HepG2 (cell line): Measurements from ENCODE around the gene ZBTB21. TPM values are rescaled to one million over a fixed set of nuclear protein-coding genes. Genes with fewer than 3 reads are reported as not detected.
A peak's percentile ranks its signal among the peaks of the same experiment; 100 is the strongest.

ENCODE experiments used
- CERS6 ChIP-seq: sonication (generic); formaldehyde crosslinking; IDR thresholded peaks from 2 replicates; pipeline ENCODE4 v1.5.0; 2020; ENCODE audit warnings: missing genetic modification reagents
- E2F1 ChIP-seq: sonication (generic); formaldehyde crosslinking; IDR thresholded peaks from 2 replicates; pipeline ENCODE4 v1.5.0; 2020; ENCODE audit warnings: missing genetic modification reagents
- EP300 ChIP-seq, 3 experiments: sonication (generic) in 1 of 3; formaldehyde crosslinking in 1 of 3; IDR thresholded peaks; 2 replicates each; pipeline versions ENCODE4 v1.5.1 to v1.6.1; 2011 to 2020; ENCODE audit warnings: low read depth in 2 of 3, low read length in 2 of 3, borderline replicate concordance in 1 of 3, improper control_type of control experiment in 1 of 3, mild to moderate bottlenecking in 1 of 3, missing genetic modification reagents in 1 of 3, moderate library complexity in 1 of 3
- MEIS2 ChIP-seq: sonication (generic); formaldehyde crosslinking; IDR thresholded peaks from 2 replicates; pipeline ENCODE4 v1.9.0; 2021; ENCODE audit warnings: mild to moderate bottlenecking, missing genetic modification reagents
- NBN ChIP-seq: fragments of 450-650 bp; conservative IDR thresholded peaks from 2 replicates; pipeline ENCODE4 v1.6.1; 2017
- NFYB ChIP-seq: sonication (generic); formaldehyde crosslinking; IDR thresholded peaks from 2 replicates; pipeline ENCODE4 v1.4.0; 2020; ENCODE audit warnings: missing genetic modification reagents
- PAWR ChIP-seq: sonication (generic); formaldehyde crosslinking; IDR thresholded peaks from 2 replicates; pipeline ENCODE4 v1.4.0; 2020; ENCODE audit warnings: missing genetic modification reagents, mild to moderate bottlenecking, borderline replicate concordance
- PRPF4 ChIP-seq: fragments of 200-400 bp; formaldehyde crosslinking; IDR thresholded peaks from 2 replicates; pipeline ENCODE4 v1.6.1; 2016; ENCODE audit warnings: low read length, low read depth; ENCODE audit not compliant: poor library complexity, severe bottlenecking
- RNF219 ChIP-seq: sonication (generic); formaldehyde crosslinking; IDR thresholded peaks from 2 replicates; pipeline ENCODE4 v1.5.0; 2020; ENCODE audit warnings: mild to moderate bottlenecking, missing genetic modification reagents
- SAFB2 ChIP-seq: sonication (generic); formaldehyde crosslinking; IDR thresholded peaks from 2 replicates; pipeline ENCODE4 v1.5.1; 2020; ENCODE audit warnings: missing genetic modification reagents, low read depth, mild to moderate bottlenecking, borderline replicate concordance
- SSRP1 ChIP-seq: IDR thresholded peaks from 2 replicates; pipeline ENCODE4 v1.6.1; 2016; ENCODE audit warnings: control low read depth
- TBL1XR1 ChIP-seq: fragments of 150-350 bp; IDR thresholded peaks from 2 replicates; pipeline ENCODE4 v1.6.1; 2014; ENCODE audit warnings: borderline replicate concordance, low read length; ENCODE audit not compliant: partially characterized antibody
- ZBTB14 ChIP-seq: sonication (generic); formaldehyde crosslinking; IDR thresholded peaks from 2 replicates; pipeline ENCODE4 v1.4.0; 2020; ENCODE audit warnings: missing genetic modification reagents
- ZBTB42 ChIP-seq: sonication (generic); formaldehyde crosslinking; IDR thresholded peaks from 2 replicates; pipeline ENCODE4 v1.5.0; 2020; ENCODE audit warnings: mild to moderate bottlenecking, missing genetic modification reagents
- ZNF282 ChIP-seq: fragments of 450-650 bp; IDR thresholded peaks from 2 replicates; pipeline ENCODE4 v1.6.1; 2018; ENCODE audit not compliant: partially characterized antibody
- ZNF615 ChIP-seq: sonication (generic); formaldehyde crosslinking; IDR thresholded peaks from 2 replicates; pipeline ENCODE4 v1.5.0; 2020; ENCODE audit warnings: mild to moderate bottlenecking, missing genetic modification reagents, borderline replicate concordance
- ZNF83 ChIP-seq: sonication (generic); formaldehyde crosslinking; IDR thresholded peaks from 2 replicates; pipeline ENCODE4 v1.4.0; 2020; ENCODE audit warnings: missing genetic modification reagents, mild to moderate bottlenecking, borderline replicate concordance
- polyA plus RNA-seq, 8 experiments: library from polyadenylated mRNA; depleted of rRNA in 3 of 8; stranded (reverse) in 7 of 8; unstranded in 1 of 8; fragments of >200 nt; fragmentation: Illumina TruSeq in 4 of 8; extraction: Trizol in 4 of 8; gene quantifications; 2 replicates each; pipeline versions ENCODE4 v1.2.1 to v1.2.3, GENCODE V29; 2011 to 2016; ENCODE audit warnings: low read depth in 4 of 8, missing spikeins in 1 of 8, mixed read lengths in 1 of 8; ENCODE audit not compliant: insufficient read depth in 1 of 8
- total RNA-seq, 5 experiments: library from RNA; depleted of rRNA; stranded (reverse); fragments of >200 nt; fragmentation: Illumina TruSeq; extraction: Trizol; gene quantifications; 2 replicates each; pipeline ENCODE4 v1.2.3, GENCODE V29; 2016; ENCODE audit warnings: low read depth in 1 of 5
- TF ChIP-seq, protein P1 (sequence below): sonication (generic); formaldehyde crosslinking; conservative IDR thresholded peaks from 2 replicates; pipeline ENCODE4 v1.4.0; 2020; ENCODE audit warnings: mild to moderate bottlenecking, missing genetic modification reagents, moderate library complexity

The ZBTB21 gene
- total and polyA plus RNA-seq, 2 of the 13 experiments (the other 11 are each of a cell fraction or from before 2014, with no cell fraction given) = 4.5 to 6.1 TPM

- TF ChIP-seq ZNF83 (CRISPR knock-in tag) = no peak
- TF ChIP-seq PAWR = no peak
- no peak for TF ChIP-seq SSRP1 (CRISPR knock-in tag)
- 0 out of 2 replicates have a peak, but pooled peaks have one; percentile 24 for TF ChIP-seq MEIS2
- TF ChIP-seq, protein P1, sequence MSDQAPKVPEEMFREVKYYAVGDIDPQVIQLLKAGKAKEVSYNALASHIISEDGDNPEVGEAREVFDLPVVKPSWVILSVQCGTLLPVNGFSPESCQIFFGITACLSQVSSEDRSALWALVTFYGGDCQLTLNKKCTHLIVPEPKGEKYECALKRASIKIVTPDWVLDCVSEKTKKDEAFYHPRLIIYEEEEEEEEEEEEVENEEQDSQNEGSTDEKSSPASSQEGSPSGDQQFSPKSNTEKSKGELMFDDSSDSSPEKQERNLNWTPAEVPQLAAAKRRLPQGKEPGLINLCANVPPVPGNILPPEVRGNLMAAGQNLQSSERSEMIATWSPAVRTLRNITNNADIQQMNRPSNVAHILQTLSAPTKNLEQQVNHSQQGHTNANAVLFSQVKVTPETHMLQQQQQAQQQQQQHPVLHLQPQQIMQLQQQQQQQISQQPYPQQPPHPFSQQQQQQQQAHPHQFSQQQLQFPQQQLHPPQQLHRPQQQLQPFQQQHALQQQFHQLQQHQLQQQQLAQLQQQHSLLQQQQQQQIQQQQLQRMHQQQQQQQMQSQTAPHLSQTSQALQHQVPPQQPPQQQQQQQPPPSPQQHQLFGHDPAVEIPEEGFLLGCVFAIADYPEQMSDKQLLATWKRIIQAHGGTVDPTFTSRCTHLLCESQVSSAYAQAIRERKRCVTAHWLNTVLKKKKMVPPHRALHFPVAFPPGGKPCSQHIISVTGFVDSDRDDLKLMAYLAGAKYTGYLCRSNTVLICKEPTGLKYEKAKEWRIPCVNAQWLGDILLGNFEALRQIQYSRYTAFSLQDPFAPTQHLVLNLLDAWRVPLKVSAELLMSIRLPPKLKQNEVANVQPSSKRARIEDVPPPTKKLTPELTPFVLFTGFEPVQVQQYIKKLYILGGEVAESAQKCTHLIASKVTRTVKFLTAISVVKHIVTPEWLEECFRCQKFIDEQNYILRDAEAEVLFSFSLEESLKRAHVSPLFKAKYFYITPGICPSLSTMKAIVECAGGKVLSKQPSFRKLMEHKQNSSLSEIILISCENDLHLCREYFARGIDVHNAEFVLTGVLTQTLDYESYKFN = no peak
- no peak for TF ChIP-seq ZNF282
- no peak for TF ChIP-seq ZNF615
- no peak; the same call in 1 of the 2 replicates for TF ChIP-seq NFYB (CRISPR knock-in tag)
- TF ChIP-seq SAFB2 (CRISPR knock-in tag) = peak; percentile 42; the same call in 1 of the 2 replicates
- no peak for TF ChIP-seq PRPF4
- no peak for TF ChIP-seq NBN
- peak; percentile 34; the same call in 1 of the 2 replicates for TF ChIP-seq ZBTB14
- no peak for TF ChIP-seq RNF219
- TF ChIP-seq CERS6 = no peak
- no peak for TF ChIP-seq ZBTB42 (CRISPR knock-in tag)
- TF ChIP-seq E2F1 (CRISPR knock-in tag) = no peak; the same call in 1 of the 2 replicates
- TF ChIP-seq EP300 (IDR thresholded peaks at IDR 0.05; ENCODE audit: low read depth in 2 of 2, low read length in 2 of 2) = no peak
- no peak for TF ChIP-seq EP300 (CRISPR knock-in tag; IDR thresholded peaks at IDR 0.05; ENCODE audit: borderline replicate concordance)
- no peak for TF ChIP-seq TBL1XR1
These were observed 641 bp upstream of the ZBTB21 start (continued) for GRCh38 chr21:42010507-42011495.
